K562 (cell line): Measurements from ENCODE around the gene CCDC78. TPM values are rescaled to one million over a fixed set of nuclear protein-coding genes. Genes with fewer than 3 reads are reported as not detected.
A peak's percentile ranks its signal among the peaks of the same experiment; 100 is the strongest.

Experiments
- ATAC-seq: fragments of 200-7000 bp; cut with Tn5 transposase; 3 replicates; pipeline ENCODE4 v1.9.1; 2020; ENCODE audit warnings: moderate library complexity
- BruUV-seq: library from RNA; stranded (reverse); fragments of 400-500 nt; replicated peaks from 2 replicates; lab custom pipeline; 2021; lab: Mats Ljungman, UMichigan
- CTCF ChIA-PET: fragments of 300-600 bp; formaldehyde crosslinking; extraction: SDS; loops from one replicate; lab custom pipeline; 2021; ENCODE audit warnings: low intra/inter-chr PET ratio; lab: Yijun Ruan, JAX
- POLR2A ChIA-PET: fragments of 300-600, 350-650 bp; sonication (Branson Sonifier 250); formaldehyde crosslinking; extraction: SDS; loops from one replicate; lab custom pipeline; 2021; ENCODE audit warnings: antibody characterized with exemption, inconsistent platforms; lab: Yijun Ruan, JAX
- DNase-seq, 4 experiments: peaks; one replicate each; pipeline versions ENCODE4 v3.0.0 to v3.0.0-alpha.2; 2011 to 2018; ENCODE audit warnings: low spot score in 3 of 4, mixed read lengths in 3 of 4; ENCODE audit errors: extremely low read depth in 1 of 4
- FAIRE-seq: peaks from 2 replicates; lab custom pipeline; 2011; peaks lifted over from hg19 to GRCh38; lab: Jason Lieb, UNC
- H2AFZ ChIP-seq: 2 replicates; pipeline ENCODE4 v1.6.0; 2011; ENCODE audit warnings: low read depth, low read length, control low read depth, inconsistent platforms
- H3K27ac ChIP-seq: fragments of 200-600 bp; 3 replicates; pipeline ENCODE4 v1.8.0; 2011; ENCODE audit warnings: low read depth, mild to moderate bottlenecking, control low read depth, inconsistent platforms, low read length, moderate library complexity, mixed read lengths; ENCODE audit errors: extremely low read depth
- H3K27me3 ChIP-seq, 2 experiments: fragments of 300-600 bp in 1 of 2; 2 replicates in 1 of 2; 3 replicates in 1 of 2; pipeline versions ENCODE4 v1.6.0 to v1.8.0; 2011; ENCODE audit warnings: inconsistent platforms in 2 of 2, low read length in 2 of 2, mild to moderate bottlenecking in 1 of 2, mixed read lengths in 1 of 2, moderate library complexity in 1 of 2; ENCODE audit not compliant: control insufficient read depth in 2 of 2, insufficient read depth in 2 of 2
- H3K36me3 ChIP-seq: fragments of 300-600 bp; 3 replicates; pipeline ENCODE4 v1.8.0; 2011; ENCODE audit warnings: mild to moderate bottlenecking, low read length, inconsistent platforms; ENCODE audit not compliant: control insufficient read depth, insufficient read depth
- H3K4me1 ChIP-seq, 2 experiments: fragments of 200-600 bp in 1 of 2; replicated peaks in 1 of 2; 2 replicates in 1 of 2; 3 replicates in 1 of 2; pipeline versions ENCODE4 v1.5.1 to v1.8.0; 2011; ENCODE audit warnings: inconsistent platforms in 2 of 2, low read length in 2 of 2, mild to moderate bottlenecking in 1 of 2, mixed read lengths in 1 of 2, moderate library complexity in 1 of 2; ENCODE audit not compliant: control insufficient read depth in 2 of 2, insufficient read depth in 2 of 2
- H3K4me2 ChIP-seq: 2 replicates; pipeline ENCODE4 v1.6.1; 2011; ENCODE audit warnings: low read length, control low read depth, inconsistent platforms, mixed read lengths; ENCODE audit not compliant: insufficient read depth
- H3K4me3 ChIP-seq: fragments of 200-600 bp; sonication (generic), shearing (Covaris generic); 2 replicates; pipeline ENCODE4 v1.5.1; 2016; ENCODE audit warnings: control low read depth, inconsistent platforms
- H3K79me2 ChIP-seq: fragments of 200-600 bp; 3 replicates; pipeline ENCODE4 v1.8.0; 2011; ENCODE audit warnings: low read length, inconsistent platforms; ENCODE audit not compliant: control insufficient read depth, insufficient read depth
- H3K9ac ChIP-seq, 2 experiments: 2 replicates each; pipeline versions ENCODE4 v1.6.0 to v1.6.1; 2011; ENCODE audit warnings: low read depth in 2 of 2, low read length in 2 of 2, control low read depth in 1 of 2, inconsistent platforms in 1 of 2, mild to moderate bottlenecking in 1 of 2, mixed read lengths in 1 of 2; ENCODE audit not compliant: insufficient read depth in 1 of 2
- H3K9me1 ChIP-seq: one replicate; pipeline ENCODE4 v1.6.0; 2011; ENCODE audit warnings: inconsistent platforms, mild to moderate bottlenecking, low read length, moderate library complexity; ENCODE audit not compliant: control insufficient read depth, insufficient read depth
- H3K9me3 ChIP-seq: replicated peaks from 2 replicates; pipeline ENCODE4 v1.5.1; 2011; ENCODE audit warnings: low read depth, low read length, inconsistent platforms; ENCODE audit not compliant: control insufficient read depth, insufficient read depth
- H4K20me1 ChIP-seq: replicated peaks from 2 replicates; pipeline ENCODE4 v1.6.1; 2011; ENCODE audit warnings: low read length, inconsistent platforms, mixed read lengths; ENCODE audit not compliant: control insufficient read depth, insufficient read depth
- MED1 ChIP-seq: sonication (generic); formaldehyde crosslinking; IDR thresholded peaks from 2 replicates; pipeline ENCODE4 v1.8.1; 2023; ENCODE audit warnings: missing genetic modification reagents, borderline replicate concordance
- POLR2G ChIP-seq: fragments of 200-400 bp; formaldehyde crosslinking; IDR thresholded peaks from 2 replicates; pipeline ENCODE4 v1.6.1; 2017; ENCODE audit warnings: low read depth, mild to moderate bottlenecking, antibody characterized with exemption, low read length, moderate library complexity
- WGBS: fragments of 100-300 bp; shearing (Covaris generic); methylation state at CpG from one replicate; pipeline ENCODE4 v1.1.6; 2016; ENCODE audit warnings: low coverage, mixed read lengths; ENCODE audit not compliant: insufficient coverage; ENCODE audit errors: missing lambda C conversion rate; 5-methylcytosine and 5-hydroxymethylcytosine counted together
- in situ Hi-C: fragments of 300-500 bp; cut with MboI; formaldehyde crosslinking; loops from 4 replicates; pipeline ENCODE4 v1.15.0; 2018; ENCODE audit warnings: inconsistent platforms, mixed read lengths
- intact Hi-C: fragments of 100-400 bp; cut with micrococcal nuclease; formaldehyde crosslinking; loops from 2 replicates; pipeline ENCODE4 v1.14.2; 2022
- polyA plus RNA-seq, 8 experiments: library from polyadenylated mRNA; depleted of rRNA in 4 of 8; stranded (reverse) in 5 of 8; unstranded in 3 of 8; fragments of >200 nt; fragmentation: Nextera tagmentation in 2 of 8; fragmentation: Illumina TruSeq in 1 of 8; extraction: Ambion mirVana in 2 of 8; extraction: Trizol in 1 of 8; gene quantifications; 2 replicates each; pipeline versions ENCODE4 v1.2.1 to v1.2.3, GENCODE V29; 2011 to 2014; ENCODE audit warnings: inconsistent platforms in 1 of 8, missing spikeins in 1 of 8
- total RNA-seq, 7 experiments: library from RNA; depleted of rRNA in 6 of 7; stranded (reverse); fragments of >200 nt in 6 of 7; fragmentation: Illumina TruSeq in 2 of 7; extraction: Trizol in 2 of 7; gene quantifications; 2 replicates each; pipeline versions ENCODE4 v1.2.1 to v1.2.3, GENCODE V29; 2011 to 2021; ENCODE audit warnings: low replicate concordance in 1 of 7
- TF ChIP-seq, protein P1 (sequence below): sonication (generic); formaldehyde crosslinking; IDR thresholded peaks from 2 replicates; pipeline ENCODE4 v1.8.0; 2022; ENCODE audit warnings: missing genetic modification reagents, mild to moderate bottlenecking, moderate library complexity, borderline replicate concordance

CCDC78 gene
- total and polyA plus RNA-seq, 9 of the 15 experiments (the other 6 are each of a cell fraction or from before 2014, with no cell fraction given), result 0.24 to 17.7 (median 2.9) TPM

DNA sequence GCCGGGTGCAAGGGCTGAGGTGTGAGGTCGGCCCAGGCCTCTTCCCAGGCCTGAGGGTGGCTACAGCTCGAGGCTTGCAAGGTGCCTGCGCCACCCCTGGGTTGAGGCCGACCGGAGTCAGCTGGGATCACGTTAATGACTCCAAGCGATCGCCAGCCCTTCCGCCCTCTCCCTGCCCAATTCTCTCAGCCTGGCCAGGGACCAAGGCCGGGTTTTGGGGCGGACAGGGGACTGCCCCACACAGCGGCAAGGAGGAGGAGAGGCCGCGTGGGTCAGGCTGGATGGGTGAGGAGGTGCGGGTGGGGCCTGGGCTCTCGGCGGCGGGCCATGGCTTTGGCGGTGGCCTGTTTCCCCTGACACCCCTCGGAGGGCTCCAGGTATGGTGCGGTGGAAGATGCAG lies 32.9 kb downstream of the CCDC78 start:
- 63% methylated on average over 14 of the region's 22 CpGs for WGBS
- intact Hi-C loops, result no loop called here
- ChIA-PET POLR2A (no interaction called here), CTCF (no interaction called here)
- H3K9me1 ChIP-seq, result peaks cover 5% of the 10 kb centered on the region
- H3K27ac ChIP-seq, result no peak overlapping the region
- no peak for ATAC-seq
- in situ Hi-C loops, result no loop called here
- no peaks in the 10 kb centered on the region for H4K20me1 ChIP-seq
- H3K4me2 ChIP-seq, result no peak overlapping the region
- peak overlapping the region in 1 of 2 experiments; percentile 45; a peak in 1 of 4 replicates for H3K9ac ChIP-seq
- DNase-seq, result peak in 1 of 4 experiments; percentile 9
- H3K4me1 ChIP-seq, result peaks cover 12 to 71% of the 10 kb centered on the region in 2 experiments
- FAIRE-seq, result no peak
- H3K79me2 ChIP-seq, result peaks cover 17% of the 10 kb centered on the region; the same call in 2 of the 3 replicates
- H3K9me3 ChIP-seq, result no peaks in the 10 kb centered on the region
- H3K36me3 ChIP-seq, result peaks cover 7% of the 10 kb centered on the region; the same call in 2 of the 3 replicates
- no peak overlapping the region for H3K4me3 ChIP-seq
- H3K27me3 ChIP-seq, result peaks cover 2 to 6% of the 10 kb centered on the region in 2 experiments; a peak in 2 of 5 replicates
- H2AFZ ChIP-seq, result no peak overlapping the region
- no TSS peak for BruUV-seq
- TF ChIP-seq POLR2G, result peak; percentile 14; the same call in 1 of the 2 replicates
- TF ChIP-seq, protein P1, sequence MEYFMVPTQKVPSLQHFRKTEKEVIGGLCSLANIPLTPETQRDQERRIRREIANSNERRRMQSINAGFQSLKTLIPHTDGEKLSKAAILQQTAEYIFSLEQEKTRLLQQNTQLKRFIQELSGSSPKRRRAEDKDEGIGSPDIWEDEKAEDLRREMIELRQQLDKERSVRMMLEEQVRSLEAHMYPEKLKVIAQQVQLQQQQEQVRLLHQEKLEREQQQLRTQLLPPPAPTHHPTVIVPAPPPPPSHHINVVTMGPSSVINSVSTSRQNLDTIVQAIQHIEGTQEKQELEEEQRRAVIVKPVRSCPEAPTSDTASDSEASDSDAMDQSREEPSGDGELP, result peak; percentile 32; the same call in 1 of the 2 replicates
- no peak for TF ChIP-seq MED1 (CRISPR knock-in tag)
